NCI-H146 (cell line): ENCODE measurements around the gene ATOH7.
"Not testable (repeated sequence)": the region's sequence is repeated elsewhere in the genome, so short reads cannot be mapped to it uniquely, and the experiment has no call there.

Experiments
- DNase-seq: peaks from one replicate; lab custom pipeline; 2025; lab: John Stamatoyannopoulos, UW

Gene ATOH7

DNA sequence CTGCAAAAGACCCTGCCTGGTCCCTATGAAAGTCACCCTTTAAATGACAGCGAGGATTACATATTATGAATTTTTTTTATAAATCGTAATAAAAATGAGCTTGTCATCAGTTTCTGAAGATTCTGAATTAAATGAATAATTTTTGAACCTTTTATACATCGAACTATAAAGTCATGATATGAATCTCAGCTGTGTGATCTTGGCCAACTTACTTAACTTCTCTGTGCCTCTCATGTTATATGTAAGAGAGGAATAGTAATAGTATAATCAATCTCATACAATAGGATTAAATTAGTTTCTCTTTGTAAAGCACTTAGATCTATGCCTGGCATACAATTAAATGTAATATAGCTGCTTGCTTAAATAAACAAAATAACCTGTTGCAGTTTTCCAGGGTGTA, 5.3 kb upstream of the ATOH7 start:
- no peak for DNase-seq

DNA sequence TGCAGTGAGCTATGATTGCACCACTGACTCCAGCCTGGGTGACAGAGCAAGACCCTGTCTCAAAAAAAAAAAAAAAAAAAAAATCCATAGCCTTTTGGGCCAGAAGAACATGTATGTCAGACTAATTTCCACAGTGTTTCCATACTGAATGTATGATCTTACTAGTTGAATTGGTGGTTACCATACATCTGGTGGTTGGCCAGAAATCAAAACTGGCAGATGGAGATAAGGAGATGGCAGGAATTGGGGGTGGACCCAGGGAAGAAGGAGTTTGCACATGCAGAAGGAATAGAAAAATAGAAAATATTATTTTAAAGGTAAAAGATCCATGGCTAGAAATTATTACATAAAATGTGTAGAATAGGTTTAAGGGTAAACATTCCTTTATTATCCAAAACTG, 3.7 kb upstream of the ATOH7 start:
- no peak for DNase-seq

DNA sequence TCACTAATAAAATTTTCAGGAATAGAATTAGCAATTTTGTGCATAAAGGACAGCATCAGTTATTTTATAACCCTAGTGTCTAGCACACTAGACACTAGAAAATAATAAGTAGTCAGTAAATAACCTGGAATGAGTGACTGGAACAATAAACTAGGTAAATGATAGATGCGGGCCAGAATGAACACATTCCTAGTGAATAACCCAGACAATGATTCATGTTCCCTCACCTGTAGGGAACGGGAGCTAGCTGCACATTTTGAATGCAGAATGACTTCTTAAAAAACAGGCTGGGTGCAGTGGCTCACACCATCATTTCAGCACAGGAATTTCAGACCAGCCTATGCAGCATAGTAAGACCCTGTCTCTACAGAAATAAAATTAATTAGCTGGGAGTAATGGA, 3.2 kb upstream of the ATOH7 start:
- DNase-seq, result no peak

GRCh38 chr10:68233046-68233445, 1.1 kb upstream of the ATOH7 start:
- DNase-seq, result no peak

DNA sequence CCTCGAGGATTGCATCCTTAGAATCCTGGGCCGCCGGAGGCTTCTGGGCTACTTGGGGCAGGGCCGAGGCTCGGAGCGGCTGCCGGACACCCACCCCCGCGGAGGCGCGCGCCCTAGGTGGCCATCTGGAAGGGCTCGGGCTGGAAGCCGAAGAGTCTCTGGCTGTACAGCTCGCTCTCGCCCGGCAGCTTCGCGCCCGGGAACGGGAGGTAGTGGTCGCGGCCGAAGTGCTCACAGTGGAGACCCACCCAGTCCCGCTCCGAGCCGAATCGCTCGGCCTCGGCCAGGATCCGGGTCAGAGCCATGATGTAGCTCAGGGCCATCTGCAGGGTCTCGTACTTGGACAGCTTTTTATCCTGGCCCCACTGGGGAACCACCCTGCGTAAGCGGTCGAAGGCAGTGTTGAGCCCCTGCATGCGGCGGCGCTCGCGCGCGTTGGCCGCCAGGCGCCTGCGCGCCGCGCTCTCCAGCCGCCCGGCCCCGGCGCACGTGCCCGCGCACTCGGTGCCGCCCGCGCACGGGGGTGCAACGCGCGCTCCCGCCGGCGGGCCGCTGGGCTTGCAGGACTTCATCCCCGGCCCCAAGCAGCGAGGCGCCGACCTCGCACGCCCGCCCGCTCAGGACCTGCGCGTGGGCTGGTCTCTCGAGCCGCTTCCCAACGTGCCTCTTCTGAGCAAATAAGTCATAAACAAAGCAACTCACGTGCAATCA, 652 bp downstream of the ATOH7 start:
- DNase-seq, result peak; percentile 73

DNA sequence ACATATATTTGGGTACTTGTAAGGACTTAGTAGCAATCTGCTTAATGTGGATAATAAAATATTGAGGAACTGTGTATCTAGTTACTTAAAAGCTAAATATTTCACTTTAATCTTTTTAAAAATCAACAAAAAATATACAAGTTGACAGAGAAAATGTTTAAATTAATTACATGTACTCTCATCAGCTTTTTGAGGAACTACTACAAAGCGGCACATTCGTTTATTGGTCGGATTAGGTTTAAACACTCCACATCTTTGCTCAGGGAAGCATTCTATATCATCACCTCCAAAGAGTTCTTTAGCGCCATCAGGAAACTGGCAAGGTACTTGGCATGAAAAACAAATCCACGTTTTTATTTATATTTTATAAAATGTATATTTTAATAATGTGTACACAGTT, 1.6 kb downstream of the ATOH7 start:
- no peak for DNase-seq

- DNase-seq, result no peak
These were observed 7.1 kb downstream of the ATOH7 start for GRCh38 chr10:68224810-68225209.

DNA sequence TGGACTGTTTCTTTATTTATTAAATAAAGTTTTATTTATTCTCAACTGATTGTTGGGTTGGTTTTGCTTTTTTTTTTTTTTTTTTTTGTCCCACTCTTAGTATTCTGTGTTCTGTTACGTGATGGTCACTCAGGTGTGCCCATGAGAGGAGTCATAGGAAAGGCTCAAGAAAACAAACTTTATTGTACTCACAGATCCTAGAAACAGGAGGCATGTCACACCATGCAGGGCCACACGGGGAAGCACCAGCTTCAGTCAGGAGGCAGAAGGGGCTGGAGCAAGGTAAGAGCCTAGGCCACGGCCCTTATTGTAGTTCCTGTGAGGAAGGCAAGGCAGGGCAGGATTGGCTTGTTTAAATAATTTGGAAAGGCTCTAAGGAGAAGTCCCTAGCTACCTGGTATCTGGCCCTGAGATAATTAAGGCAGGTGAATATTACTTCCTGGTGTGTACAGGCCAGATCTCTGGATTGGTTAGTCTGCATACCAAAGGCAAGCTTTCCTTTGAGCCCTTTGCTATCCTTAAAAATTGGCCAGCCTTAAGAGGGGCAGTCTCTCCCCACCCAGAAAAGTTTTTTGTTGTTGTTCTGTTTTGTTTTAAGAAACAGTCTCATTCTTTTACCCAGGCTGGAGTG, 8.3 kb downstream of the ATOH7 start:
- no peak for DNase-seq

- DNase-seq, result no peak
These were observed 9.5 kb downstream of the ATOH7 start for GRCh38 chr10:68222391-68222790.

DNA sequence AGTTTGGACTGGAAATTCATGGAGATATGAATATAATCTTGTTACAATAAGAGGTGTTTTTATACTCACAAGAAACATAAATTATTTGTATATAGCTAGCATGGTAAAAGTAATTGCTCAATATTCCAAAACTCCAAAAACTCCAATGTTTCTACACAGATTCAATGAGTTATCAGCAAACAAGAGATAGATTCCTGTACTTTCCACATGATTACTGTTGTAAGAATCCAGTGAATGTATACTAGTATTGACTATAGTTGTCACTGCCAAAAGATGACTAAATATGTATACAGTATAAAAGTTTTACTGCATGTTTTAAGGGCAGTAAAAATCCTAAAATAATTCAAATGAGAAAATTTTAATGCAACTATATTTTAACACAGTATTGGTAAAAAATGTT, 10.7 kb downstream of the ATOH7 start:
- no peak for DNase-seq

GRCh38 chr10:68218786-68219185, 13.1 kb downstream of the ATOH7 start:
- no peak for DNase-seq

DNA sequence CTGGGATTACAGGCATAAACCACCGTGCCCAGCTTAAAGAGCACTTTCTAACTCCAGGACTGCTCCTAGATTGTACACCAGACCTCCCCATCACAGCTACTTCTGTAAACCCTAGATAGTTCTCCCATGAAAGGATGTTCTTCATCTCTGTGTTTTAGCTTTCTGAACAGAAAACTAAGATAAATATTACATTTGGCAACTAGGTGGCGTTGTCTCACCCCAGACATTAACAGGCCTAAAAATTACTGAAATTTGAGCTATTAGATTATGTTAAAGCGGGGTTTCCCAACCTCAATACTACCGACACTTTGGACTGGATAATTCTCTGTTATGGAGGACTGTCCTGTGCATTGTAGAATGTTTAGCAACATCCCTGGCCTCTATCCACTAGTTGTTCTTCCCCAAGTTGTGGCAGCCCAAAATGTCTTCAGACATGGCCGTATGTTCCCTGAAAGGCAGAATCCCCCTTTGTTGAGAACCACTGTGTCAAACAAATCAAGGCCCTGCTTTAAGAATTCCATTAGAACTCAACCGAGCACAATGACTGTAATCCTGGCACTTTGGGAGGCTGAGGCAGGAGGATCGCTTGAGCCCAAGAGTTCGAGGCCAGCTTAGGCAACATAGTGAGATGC, 19.1 kb downstream of the ATOH7 start:
- peak; percentile 18 for DNase-seq

DNA sequence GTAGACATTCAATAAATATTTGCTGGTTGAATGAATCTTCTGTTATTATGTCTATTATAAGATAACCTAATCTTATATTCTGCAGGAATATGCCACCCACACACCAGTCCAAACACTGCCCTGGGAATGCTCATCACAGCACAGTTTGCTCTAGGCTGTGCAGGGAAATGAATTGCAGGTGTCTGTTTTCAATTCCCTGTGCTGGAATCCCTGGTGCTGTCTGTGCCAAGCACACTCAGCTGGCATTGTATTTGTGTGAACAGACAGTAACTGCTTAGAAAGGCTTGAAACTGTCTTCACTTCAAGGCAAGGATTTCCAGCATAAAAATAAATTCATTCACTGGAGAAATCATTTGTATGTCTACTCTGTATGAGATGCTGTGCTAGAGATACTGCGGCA, 20.2 kb downstream of the ATOH7 start:
- DNase-seq, result no peak

DNA sequence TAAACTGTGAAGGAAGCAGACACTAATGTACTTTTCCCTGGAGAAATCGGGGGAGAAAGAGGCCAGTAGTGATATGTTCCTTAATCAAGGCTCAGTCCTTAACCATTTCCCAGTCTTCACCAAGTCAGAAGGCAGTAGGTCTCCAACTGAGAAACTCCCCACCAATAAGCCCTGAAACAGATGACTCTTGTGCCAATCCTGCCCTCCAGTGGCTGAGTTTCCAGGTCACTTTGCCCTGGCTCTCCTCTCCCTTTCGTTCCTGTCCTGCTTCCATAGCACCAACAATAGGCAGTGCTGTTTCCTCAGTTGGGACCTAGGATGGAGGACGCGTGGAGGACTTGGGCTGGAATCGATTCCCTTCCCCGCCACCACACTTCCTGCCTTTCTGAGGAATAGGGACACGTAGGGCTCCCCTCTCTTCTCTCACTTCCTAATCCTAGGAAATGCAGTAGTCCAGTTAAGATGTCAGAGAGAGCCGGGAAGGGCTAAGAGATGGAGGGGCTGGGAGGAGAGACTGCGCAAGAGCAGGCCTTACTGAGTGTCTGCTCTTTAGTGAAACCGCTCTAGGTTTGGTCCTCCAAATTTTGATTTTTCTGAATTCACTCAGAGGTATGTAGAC, 23.4 kb downstream of the ATOH7 start:
- peak; percentile 35 for DNase-seq

GRCh38 chr10:68202960-68203353, 29.0 kb downstream of the ATOH7 start:
- no peak for DNase-seq

DNA sequence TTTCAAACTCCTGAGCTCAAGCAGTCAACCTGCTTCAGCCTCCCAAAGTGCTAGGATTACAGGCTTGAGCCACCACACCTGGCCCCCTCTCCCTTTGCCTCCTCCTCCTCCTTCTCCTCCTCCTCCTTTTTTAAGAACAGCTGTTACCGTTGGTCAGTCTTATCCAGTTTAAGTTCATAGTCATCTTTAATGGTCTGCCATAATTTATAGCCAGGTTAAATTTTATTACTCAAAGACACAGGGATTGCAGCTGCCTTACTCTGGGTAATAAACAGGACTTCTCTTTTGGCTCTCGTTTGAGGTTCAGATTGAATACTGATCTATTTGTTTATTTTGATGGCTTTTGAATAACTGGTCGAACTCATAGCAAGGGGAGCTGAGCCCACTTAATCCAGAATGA, 35.2 kb downstream of the ATOH7 start:
- no peak for DNase-seq

- not testable (repeated sequence) for DNase-seq
These were observed 36.1 kb downstream of the ATOH7 start for GRCh38 chr10:68195776-68196175.

GRCh38 chr10:68194290-68194689, 37.6 kb downstream of the ATOH7 start:
- no peak for DNase-seq

GRCh38 chr10:68192113-68192512, 39.8 kb downstream of the ATOH7 start:
- no peak for DNase-seq

GRCh38 chr10:68188835-68189234, 43.1 kb downstream of the ATOH7 start:
- DNase-seq, result no peak

GRCh38 chr10:68185085-68185484, 46.8 kb downstream of the ATOH7 start:
- DNase-seq, result no peak

DNA sequence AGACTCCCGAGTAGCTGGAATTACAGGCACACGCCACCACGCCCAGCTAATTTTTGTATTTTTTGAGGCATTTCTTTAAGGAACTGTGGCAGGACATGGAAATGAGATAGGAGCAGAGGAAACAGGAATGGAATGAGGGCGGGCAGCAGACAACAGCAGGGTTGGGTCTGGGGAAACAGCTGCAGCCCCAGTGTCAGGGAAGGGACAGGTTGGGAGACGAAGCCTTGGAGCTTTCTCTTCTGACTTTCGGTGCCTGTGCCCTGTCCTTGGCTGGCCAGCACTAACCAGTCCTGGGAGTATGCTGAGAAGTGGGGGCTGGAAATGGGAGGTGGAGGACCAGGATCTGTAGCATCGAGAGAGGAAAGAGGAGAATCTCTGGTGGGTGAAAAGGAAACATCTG, 47.4 kb downstream of the ATOH7 start:
- DNase-seq, result peak; percentile 2
